Measurements from ENCODE around the gene CLEC4F.

DNA sequence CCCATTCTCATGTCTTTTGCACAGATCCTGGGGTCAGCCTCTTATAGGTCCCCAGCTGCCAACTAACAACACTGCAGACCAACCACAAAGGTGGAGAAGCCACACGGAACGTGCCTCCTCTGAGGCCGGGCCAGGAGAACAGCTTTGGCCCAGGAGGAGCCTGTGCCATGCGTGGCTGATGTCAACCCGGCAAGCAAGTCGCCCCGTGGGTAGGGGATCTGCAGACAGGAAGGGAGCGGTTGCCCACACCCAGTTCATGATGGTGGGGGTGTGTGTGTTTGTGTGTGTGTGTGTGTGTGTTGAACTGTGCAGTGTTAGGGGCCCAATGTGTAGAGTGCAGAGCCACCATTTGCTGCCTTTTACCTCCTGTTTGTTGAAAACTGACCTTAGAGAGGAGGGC, 2.4 kb upstream of the CLEC4F start:
- TF ChIP-seq, protein P1, sequence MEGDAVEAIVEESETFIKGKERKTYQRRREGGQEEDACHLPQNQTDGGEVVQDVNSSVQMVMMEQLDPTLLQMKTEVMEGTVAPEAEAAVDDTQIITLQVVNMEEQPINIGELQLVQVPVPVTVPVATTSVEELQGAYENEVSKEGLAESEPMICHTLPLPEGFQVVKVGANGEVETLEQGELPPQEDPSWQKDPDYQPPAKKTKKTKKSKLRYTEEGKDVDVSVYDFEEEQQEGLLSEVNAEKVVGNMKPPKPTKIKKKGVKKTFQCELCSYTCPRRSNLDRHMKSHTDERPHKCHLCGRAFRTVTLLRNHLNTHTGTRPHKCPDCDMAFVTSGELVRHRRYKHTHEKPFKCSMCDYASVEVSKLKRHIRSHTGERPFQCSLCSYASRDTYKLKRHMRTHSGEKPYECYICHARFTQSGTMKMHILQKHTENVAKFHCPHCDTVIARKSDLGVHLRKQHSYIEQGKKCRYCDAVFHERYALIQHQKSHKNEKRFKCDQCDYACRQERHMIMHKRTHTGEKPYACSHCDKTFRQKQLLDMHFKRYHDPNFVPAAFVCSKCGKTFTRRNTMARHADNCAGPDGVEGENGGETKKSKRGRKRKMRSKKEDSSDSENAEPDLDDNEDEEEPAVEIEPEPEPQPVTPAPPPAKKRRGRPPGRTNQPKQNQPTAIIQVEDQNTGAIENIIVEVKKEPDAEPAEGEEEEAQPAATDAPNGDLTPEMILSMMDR (IDR thresholded peaks at IDR 0.05; ENCODE audit: low read depth, low read length): no peak
- TF ChIP-seq POLR2A (IDR thresholded peaks at IDR 0.05; ENCODE audit: extremely low read depth, insufficient read length): no peak
